Transverse colon (tissue), 4 donors: Measurements from ENCODE around the gene GOLGA3. TPM values are rescaled to one million over a fixed set of nuclear protein-coding genes. Genes with fewer than 3 reads are reported as not detected.

Source experiments
- DNase-seq: peaks from one replicate; pipeline ENCODE4 v3.0.0-alpha.2; 2019
- H3K27ac ChIP-seq, 4 donors: fragments of 200-600 bp; sonication (generic); 2 replicates each; pipeline ENCODE4 v1.5.1; 2016 to 2018; ENCODE audit warnings: inconsistent platforms in 4 of 4
- H3K27me3 ChIP-seq: fragments of 200-600 bp; sonication (generic); 2 replicates; pipeline ENCODE4 v1.5.1; 2017; ENCODE audit warnings: inconsistent platforms
- H3K36me3 ChIP-seq, 4 donors: fragments of 200-600 bp; sonication (generic); 2 replicates each; pipeline ENCODE4 v1.5.1; 2017 to 2019; ENCODE audit warnings: inconsistent platforms in 4 of 4
- H3K4me1 ChIP-seq, 4 donors: fragments of 200-600 bp; sonication (generic); 2 replicates each; pipeline ENCODE4 v1.5.1; 2017 to 2020; ENCODE audit warnings: inconsistent platforms in 4 of 4
- H3K4me3 ChIP-seq, 4 donors: fragments of 200-600 bp; sonication (generic); 1 replicate in 1 of 4; 2 replicates in 3 of 4; pipeline versions ENCODE4 v1.5.1 to v1.6.1; 2017 to 2019; ENCODE audit warnings: inconsistent platforms in 4 of 4
- H3K9me3 ChIP-seq, 2 donors: fragments of 200-600 bp; sonication (generic); 2 replicates each; pipeline ENCODE4 v1.5.1; 2017 to 2019; ENCODE audit warnings: inconsistent platforms in 2 of 2
- EP300 ChIP-seq: sonication (generic); formaldehyde crosslinking; IDR thresholded peaks from one replicate; pipeline ENCODE4 v1.6.1; 2017; ENCODE audit warnings: antibody characterized with exemption, low read depth
- POLR2A ChIP-seq: fragments of 450-650 bp; IDR thresholded peaks from one replicate; pipeline ENCODE4 v1.6.1; 2016; ENCODE audit warnings: antibody characterized with exemption, mild to moderate bottlenecking, moderate library complexity
- POLR2AphosphoS5 ChIP-seq, 3 donors: sonication (generic); formaldehyde crosslinking; IDR thresholded peaks; one replicate each; pipeline ENCODE4 v1.6.1; 2016; ENCODE audit warnings: antibody characterized with exemption in 3 of 3
- WGBS, 2 donors: methylation state at CpG; one replicate each; pipeline ENCODE4 v1.1.5; 2018; ENCODE audit warnings: low coverage in 1 of 2; 5-methylcytosine and 5-hydroxymethylcytosine counted together
- in situ Hi-C, 4 donors: fragments of 200-750 bp; cut with MboI; loops; one replicate each; pipeline versions ENCODE4 v1.15.0 to v1.15.1; 2017; ENCODE audit warnings: low sequenced_read_pairs in 3 of 4, low pct_ligation_motif_present in 1 of 4, low pct_unique_long_range_greater_than_20kb in 1 of 4
- intact Hi-C: fragments of 100-400 bp; cut with DNase I; formaldehyde crosslinking; loops from one replicate; pipeline ENCODE4 v1.15.1; 2023; ENCODE audit warnings: low total_unique reads
- total RNA-seq, 4 donors: library from RNA; depleted of rRNA; stranded (reverse); fragments of >200 nt; gene quantifications; one replicate each; pipeline ENCODE4 v1.1.0, GENCODE V29; 2016
- TF ChIP-seq, protein P1 (sequence below), 5 experiments: fragments of 200-600 bp in 3 of 5; fragments of 450-650 bp in 2 of 5; sonication (generic) in 3 of 5; IDR thresholded peaks; 1 replicate in 2 of 5; 2 replicates in 3 of 5; pipeline ENCODE4 v1.5.1; 2016 to 2017; ENCODE audit warnings: antibody characterized with exemption in 5 of 5, inconsistent platforms in 3 of 5, mild to moderate bottlenecking in 2 of 5, moderate library complexity in 1 of 5

The GOLGA3 gene
- total RNA-seq, 4 donors from 2014 or later: 90.9 to 113 (median 99.9) TPM

DNA sequence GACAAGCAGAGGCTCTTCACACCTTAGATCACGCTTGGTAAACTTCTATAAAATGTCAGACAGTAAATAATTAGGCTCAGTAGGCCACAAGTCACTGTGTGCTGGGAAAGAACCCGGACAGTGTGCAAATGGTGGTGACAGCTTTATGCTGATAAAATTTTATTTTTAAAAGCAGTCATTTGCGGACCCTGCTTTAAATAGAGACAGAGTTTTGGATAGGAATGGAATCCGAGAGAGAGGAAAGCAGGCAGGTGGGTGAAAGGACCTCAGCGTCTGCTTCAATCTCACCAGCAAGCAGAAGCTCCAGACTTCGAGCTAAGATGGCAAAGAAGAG, 88.4 kb downstream of the GOLGA3 start:
- TF ChIP-seq POLR2A (no peak), EP300 (no peak), POLR2AphosphoS5 (IDR thresholded peaks at IDR 0.05) (no peak)
- TF ChIP-seq, protein P1, sequence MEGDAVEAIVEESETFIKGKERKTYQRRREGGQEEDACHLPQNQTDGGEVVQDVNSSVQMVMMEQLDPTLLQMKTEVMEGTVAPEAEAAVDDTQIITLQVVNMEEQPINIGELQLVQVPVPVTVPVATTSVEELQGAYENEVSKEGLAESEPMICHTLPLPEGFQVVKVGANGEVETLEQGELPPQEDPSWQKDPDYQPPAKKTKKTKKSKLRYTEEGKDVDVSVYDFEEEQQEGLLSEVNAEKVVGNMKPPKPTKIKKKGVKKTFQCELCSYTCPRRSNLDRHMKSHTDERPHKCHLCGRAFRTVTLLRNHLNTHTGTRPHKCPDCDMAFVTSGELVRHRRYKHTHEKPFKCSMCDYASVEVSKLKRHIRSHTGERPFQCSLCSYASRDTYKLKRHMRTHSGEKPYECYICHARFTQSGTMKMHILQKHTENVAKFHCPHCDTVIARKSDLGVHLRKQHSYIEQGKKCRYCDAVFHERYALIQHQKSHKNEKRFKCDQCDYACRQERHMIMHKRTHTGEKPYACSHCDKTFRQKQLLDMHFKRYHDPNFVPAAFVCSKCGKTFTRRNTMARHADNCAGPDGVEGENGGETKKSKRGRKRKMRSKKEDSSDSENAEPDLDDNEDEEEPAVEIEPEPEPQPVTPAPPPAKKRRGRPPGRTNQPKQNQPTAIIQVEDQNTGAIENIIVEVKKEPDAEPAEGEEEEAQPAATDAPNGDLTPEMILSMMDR (IDR thresholded peaks at IDR 0.05): no peak

DNA sequence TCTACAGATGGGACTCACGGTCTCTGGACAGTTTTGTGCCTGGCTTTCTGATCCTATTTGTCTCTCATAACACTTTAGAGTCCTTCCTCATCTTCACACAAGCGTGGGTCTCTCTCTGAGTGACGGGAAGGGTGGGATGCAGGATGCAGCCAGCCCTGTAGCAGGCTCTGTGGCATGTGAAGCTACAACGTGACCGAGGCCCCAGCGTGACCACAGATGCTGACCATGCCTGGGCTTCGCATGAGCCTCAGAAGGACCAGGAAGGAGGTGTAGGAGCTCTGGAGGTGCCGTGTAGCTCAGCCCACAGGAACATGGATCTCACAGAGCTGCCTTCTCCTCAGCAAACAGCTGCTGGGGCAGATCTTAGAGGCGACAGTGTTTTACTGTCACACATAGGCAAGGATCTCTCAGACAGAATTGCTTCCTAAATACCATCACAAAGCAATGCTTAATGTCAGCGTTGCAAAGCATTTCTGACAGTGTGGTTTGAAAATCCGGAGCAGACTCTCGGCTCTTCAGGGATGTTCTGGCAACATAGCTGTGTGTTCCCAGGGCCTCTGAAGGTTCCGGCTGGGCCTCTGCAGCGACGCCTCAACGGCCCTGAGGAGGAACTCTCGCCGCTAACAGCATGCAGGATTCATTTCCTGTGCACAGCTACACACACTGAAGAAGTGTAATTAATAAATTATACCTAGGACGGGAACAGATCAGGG, 88.9 kb downstream of the GOLGA3 start:
- TF ChIP-seq EP300 (no peak), POLR2A (no peak), POLR2AphosphoS5 (IDR thresholded peaks at IDR 0.05) (no peak)
- TF ChIP-seq, protein P1 (IDR thresholded peaks at IDR 0.05): no peak
- no peak overlapping the region for H3K4me3 ChIP-seq
- H3K9me3 ChIP-seq: no peaks in the 10 kb centered on the region
- in situ Hi-C loops: no loop called here
- H3K27ac ChIP-seq: no peak overlapping the region
- 80 to 90% methylated on average over 1 to 19 of the region's 19 CpGs for WGBS, 2 donors
- intact Hi-C loops: no loop called here
- H3K27me3 ChIP-seq: no peaks in the 10 kb centered on the region
- H3K36me3 ChIP-seq: peaks cover 0 to 66% (median 32%) of the 10 kb centered on the region in 4 donors
- no peak for DNase-seq
- H3K4me1 ChIP-seq: no peaks in the 10 kb centered on the region

More for the DNA sequence above, 88.4 kb downstream of the GOLGA3 start:
- peaks cover 0 to 66% (median 31%) of the 10 kb centered on the region in 4 donors for H3K36me3 ChIP-seq
- WGBS, 2 donors: 92 to 96% methylated on average over 6 of the region's 6 CpGs
- no peak for DNase-seq
- in situ Hi-C loops (no loop called here), intact Hi-C loops (no loop called here)
- H3K9me3 ChIP-seq: no peaks in the 10 kb centered on the region
- H3K4me1 ChIP-seq: no peaks in the 10 kb centered on the region
- no peaks in the 10 kb centered on the region for H3K27me3 ChIP-seq
- no peak overlapping the region for H3K4me3 ChIP-seq
- H3K27ac ChIP-seq: no peak overlapping the region

DNA sequence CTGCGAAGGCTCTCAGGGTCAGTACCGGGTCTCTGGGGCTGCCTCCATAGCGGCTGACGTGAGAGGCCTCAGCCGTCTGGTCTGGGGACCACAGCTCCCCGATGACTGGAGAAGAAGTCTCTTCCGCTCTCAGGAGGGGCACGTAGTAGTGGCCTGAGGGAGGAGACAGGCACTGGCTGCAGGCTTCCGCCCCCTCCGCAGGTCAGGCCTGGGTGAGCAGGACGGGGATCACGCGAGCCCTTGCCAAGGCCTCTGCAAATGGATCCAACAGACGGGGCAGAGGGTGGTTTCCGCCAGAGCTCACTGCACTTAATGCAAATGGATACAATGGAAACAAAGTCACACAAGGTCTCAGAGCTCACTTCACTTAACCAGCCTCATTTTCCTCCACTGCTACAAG, 91.8 kb downstream of the GOLGA3 start:
- no peak for DNase-seq
- H3K9me3 ChIP-seq: no peaks in the 10 kb centered on the region
- no peaks in the 10 kb centered on the region for H3K4me1 ChIP-seq
- intact Hi-C loops: no loop called here
- H3K4me3 ChIP-seq: no peak overlapping the region
- TF ChIP-seq EP300 (no peak), POLR2AphosphoS5 (IDR thresholded peaks at IDR 0.05) (no peak), POLR2A (no peak)
- TF ChIP-seq, protein P1 (IDR thresholded peaks at IDR 0.05): no peak
- 92 to 96% methylated on average over 2 to 9 of the region's 15 CpGs for whole genome bisulfite sequencing, 2 donors
- H3K36me3 ChIP-seq: peaks cover 0 to 86% (median 41%) of the 10 kb centered on the region in 4 donors
- no peak overlapping the region for H3K27ac ChIP-seq
- in situ Hi-C loops: no loop called here
- H3K27me3 ChIP-seq: no peaks in the 10 kb centered on the region

DNA sequence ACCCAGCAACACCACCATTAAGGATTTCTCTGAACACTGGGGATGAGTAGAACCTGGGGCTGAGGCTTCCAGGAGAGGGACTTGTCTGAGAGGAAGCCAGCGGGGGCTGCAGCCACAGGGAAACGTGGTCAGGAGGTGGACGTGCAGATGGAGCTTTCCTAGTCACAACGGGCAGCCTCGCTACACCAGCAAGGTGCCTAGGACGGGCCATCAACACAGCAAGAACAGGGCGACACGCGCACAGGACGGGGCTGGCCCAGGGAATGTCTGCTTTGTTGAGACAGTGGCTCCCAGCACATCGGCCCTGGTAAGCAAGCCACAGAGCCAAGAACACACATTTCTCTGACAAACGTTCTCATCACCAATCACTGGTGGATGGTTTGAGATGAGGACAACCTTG, 92.3 kb downstream of the GOLGA3 start:
- H3K36me3 ChIP-seq: peaks cover 0 to 87% (median 41%) of the 10 kb centered on the region in 4 donors

More for the DNA sequence above, 92.3 kb downstream of the GOLGA3 start:
- 93 to 100% methylated on average over 1 to 12 of the region's 12 CpGs for WGBS, 2 donors
- no peak for DNase-seq
- in situ Hi-C loops: no loop called here
- Histone ChIP-seq H3K27me3 (no peaks in the 10 kb centered on the region), H3K27ac (no peak overlapping the region), H3K9me3 (no peaks in the 10 kb centered on the region), H3K4me1 (no peaks in the 10 kb centered on the region), H3K4me3 (no peak overlapping the region)
- no peak for TF ChIP-seq POLR2AphosphoS5 (IDR thresholded peaks at IDR 0.05)
- TF ChIP-seq EP300: no peak
- TF ChIP-seq POLR2A: no peak
- TF ChIP-seq, protein P1 (IDR thresholded peaks at IDR 0.05): no peak
- intact Hi-C loops: no loop called here
